CD14-positive monocyte (primary cell): ENCODE data around the gene ANKRD23. TPM values are rescaled to one million over a fixed set of nuclear protein-coding genes. Genes with fewer than 3 reads are reported as not detected.

ENCODE experiments used
- DNase-seq, 3 donors: peaks; one replicate each; pipeline ENCODE4 v3.0.0-alpha.2; 2011 to 2022
- H2AFZ ChIP-seq: 2 replicates; pipeline ENCODE4 v1.6.0; 2012; ENCODE audit warnings: mild to moderate bottlenecking, low read depth, low read length, inconsistent platforms; ENCODE audit not compliant: insufficient read depth, poor library complexity, severe bottlenecking
- H3K27ac ChIP-seq, 2 donors: 1 replicate in 1 of 2; 2 replicates in 1 of 2; pipeline ENCODE4 v1.5.1; 2012 to 2013; ENCODE audit warnings: low read length in 2 of 2, control low read depth in 1 of 2, inconsistent platforms in 1 of 2, low read depth in 1 of 2, mild to moderate bottlenecking in 1 of 2
- H3K27me3 ChIP-seq, 2 donors: one replicate each; pipeline versions ENCODE4 v1.6.0 to v1.6.1; 2011 to 2013; ENCODE audit warnings: low read length in 2 of 2; ENCODE audit not compliant: control insufficient read depth in 2 of 2, insufficient read depth in 2 of 2
- H3K36me3 ChIP-seq, 2 donors: replicated peaks in 1 of 2; 1 replicate in 1 of 2; 2 replicates in 1 of 2; pipeline versions ENCODE4 v1.5.1 to v1.6.1; 2012 to 2013; ENCODE audit warnings: low read length in 2 of 2, control low read depth in 1 of 2, inconsistent platforms in 1 of 2, mild to moderate bottlenecking in 1 of 2; ENCODE audit not compliant: insufficient read depth in 2 of 2, control insufficient read depth in 1 of 2
- H3K4me1 ChIP-seq, 2 donors: 1 replicate in 1 of 2; 2 replicates in 1 of 2; pipeline versions ENCODE4 v1.5.1 to v1.6.1; 2012 to 2013; ENCODE audit warnings: low read length in 2 of 2, control low read depth in 1 of 2, inconsistent platforms in 1 of 2, mild to moderate bottlenecking in 1 of 2, moderate library complexity in 1 of 2; ENCODE audit not compliant: insufficient read depth in 2 of 2, control insufficient read depth in 1 of 2
- H3K4me2 ChIP-seq: replicated peaks from 2 replicates; pipeline ENCODE3; 2012; ENCODE audit warnings: low read length, moderate library complexity, mild to moderate bottlenecking; ENCODE audit not compliant: poor library complexity, severe bottlenecking; ENCODE audit errors: extremely low read depth
- H3K4me3 ChIP-seq, 3 experiments: fragments of 200-600 bp in 1 of 3; sonication (generic) in 1 of 3; replicated peaks in 1 of 3; 1 replicate in 2 of 3; 2 replicates in 1 of 3; pipeline ENCODE4 v1.5.1; 2011 to 2013; ENCODE audit warnings: low read length in 3 of 3, mild to moderate bottlenecking in 3 of 3, control low read depth in 2 of 3, low read depth in 2 of 3, inconsistent platforms in 1 of 3, moderate library complexity in 1 of 3
- H3K79me2 ChIP-seq: 2 replicates; pipeline ENCODE4 v1.6.0; 2012; ENCODE audit warnings: mild to moderate bottlenecking, control low read depth, inconsistent platforms, low read length, moderate library complexity; ENCODE audit not compliant: insufficient read depth
- H3K9ac ChIP-seq: 2 replicates; pipeline ENCODE4 v1.6.0; 2017; ENCODE audit warnings: low read length, mild to moderate bottlenecking; ENCODE audit not compliant: insufficient read depth, poor library complexity, severe bottlenecking
- H3K9me3 ChIP-seq, 2 donors: replicated peaks in 1 of 2; 1 replicate in 1 of 2; 2 replicates in 1 of 2; pipeline versions ENCODE4 v1.5.1 to v1.6.1; 2012 to 2013; ENCODE audit warnings: low read length in 2 of 2, control low read depth in 1 of 2; ENCODE audit not compliant: control insufficient read depth in 1 of 2, insufficient read depth in 1 of 2
- H4K20me1 ChIP-seq: 2 replicates; pipeline ENCODE4 v1.6.0; 2012; ENCODE audit warnings: mild to moderate bottlenecking, low read length, control low read depth, moderate library complexity; ENCODE audit not compliant: insufficient read depth
- H3K27ac Mint-ChIP-seq, 7 donors: one replicate each; pipeline ENCODE4 v1.8.0; 2020; ENCODE audit warnings: mild to moderate bottlenecking in 7 of 7, mixed read lengths in 7 of 7, moderate library complexity in 6 of 7, inconsistent platforms in 2 of 7
- H3K27me3 Mint-ChIP-seq, 3 donors: one replicate each; pipeline ENCODE4 v1.8.0; 2021 to 2022; ENCODE audit warnings: low read depth in 3 of 3, mild to moderate bottlenecking in 3 of 3, mixed read lengths in 3 of 3, moderate library complexity in 3 of 3, inconsistent platforms in 1 of 3
- H3K36me3 Mint-ChIP-seq, 2 donors: one replicate each; pipeline ENCODE4 v1.8.0; 2020; ENCODE audit warnings: mixed read lengths in 2 of 2, inconsistent platforms in 1 of 2, mild to moderate bottlenecking in 1 of 2
- H3K4me1 Mint-ChIP-seq: one replicate; pipeline ENCODE4 v1.8.0; 2020; ENCODE audit warnings: mild to moderate bottlenecking, mixed read lengths
- H3K4me3 Mint-ChIP-seq, 2 donors: one replicate each; pipeline ENCODE4 v1.8.0; 2020; ENCODE audit warnings: mild to moderate bottlenecking in 2 of 2, mixed read lengths in 2 of 2, moderate library complexity in 1 of 2
- H3K9me3 Mint-ChIP-seq, 7 donors: one replicate each; pipeline ENCODE4 v1.8.0; 2020 to 2022; ENCODE audit warnings: mixed read lengths in 7 of 7, mild to moderate bottlenecking in 6 of 7, moderate library complexity in 6 of 7, inconsistent platforms in 2 of 7
- CTCF ChIP-seq: fragments of 200-600 bp; IDR thresholded peaks from one replicate; pipeline ENCODE4 v1.8.0; 2022; ENCODE audit warnings: antibody characterized with exemption, mild to moderate bottlenecking
- WGBS: methylation state at CpG from one replicate; pipeline ENCODE4 v1.1.5; 2013; ENCODE audit warnings: missing lambda C conversion rate; ENCODE audit not compliant: insufficient coverage; 5-methylcytosine and 5-hydroxymethylcytosine counted together
- intact Hi-C, 2 donors: fragments of 100-400 bp; cut with micrococcal nuclease; formaldehyde crosslinking; loops; one replicate each; pipeline versions ENCODE4 v1.15.0 to v1.15.1; 2023
- polyA plus RNA-seq, 3 donors: library from polyadenylated mRNA; depleted of rRNA in 1 of 3; unstranded in 2 of 3; stranded (reverse) in 1 of 3; fragments of 300-500 nt in 2 of 3; fragments of >200 nt in 1 of 3; fragmentation: Illumina TruSeq in 2 of 3; gene quantifications; 1 replicate in 2 of 3; 2 replicates in 1 of 3; pipeline ENCODE4 v1.2.3, GENCODE V29; 2012 to 2021

The ANKRD23 gene
- polyA plus RNA-seq, 3 donors, result 1.4 TPM; not detected in 2

GRCh38 chr2:96821113-96821675 lies 22.6 kb downstream of the ANKRD23 start:
- H3K9me3 ChIP-seq, result no peaks in the 10 kb centered on the region
- peaks cover 17 to 26% of the 10 kb centered on the region in 2 donors for H3K4me1 ChIP-seq
- Mint-ChIP-seq H3K27ac (peak overlapping the region in 2 of 7 donors; percentile 5 to 21), H3K27me3 (peaks cover 6 to 13% (median 8%) of the 10 kb centered on the region in 3 donors), H3K4me3 (no peak overlapping the region), H3K36me3 (peaks cover 52 to 60% of the 10 kb centered on the region in 2 donors), H3K4me1 (peaks cover 43% of the 10 kb centered on the region), H3K9me3 (no peaks in the 10 kb centered on the region)
- H4K20me1 ChIP-seq, result peaks cover 76% of the 10 kb centered on the region
- no peak overlapping the region for H3K27ac ChIP-seq
- TF ChIP-seq CTCF, result no peak
- 100% methylated on average over 2 of the region's 11 CpGs for WGBS
- H2AFZ ChIP-seq, result no peak overlapping the region
- no peaks in the 10 kb centered on the region for H3K27me3 ChIP-seq
- H3K9ac ChIP-seq, result no peak overlapping the region
- peaks cover 25% of the 10 kb centered on the region for H3K79me2 ChIP-seq
- no peak overlapping the region for H3K4me3 ChIP-seq
- DNase-seq, result no peak
- peaks cover 24 to 55% of the 10 kb centered on the region in 2 donors for H3K36me3 ChIP-seq
- intact Hi-C loops, result no loop called here
- no peak overlapping the region for H3K4me2 ChIP-seq

GRCh38 chr2:96819876-96820511 lies 23.8 kb downstream of the ANKRD23 start:
- H3K36me3 Mint-ChIP-seq, result peaks cover 42 to 50% of the 10 kb centered on the region in 2 donors
- no peak overlapping the region for H3K9ac ChIP-seq
- peaks cover 6 to 13% (median 8%) of the 10 kb centered on the region in 3 donors for H3K27me3 Mint-ChIP-seq
- no peak overlapping the region for H2AFZ ChIP-seq
- H3K4me2 ChIP-seq, result no peak overlapping the region
- no peak for DNase-seq
- intact Hi-C loops, result loop anchor here (5.0 to 10.0 kb wide), 3 partner anchors 37 to 58 kb away; partner anchors contain the start of genes ANKRD39 (in 2 of the 2) and CNNM4 (in 2 of the 2)
- H3K4me1 ChIP-seq, result peaks cover 22 to 33% of the 10 kb centered on the region in 2 donors
- H3K9me3 ChIP-seq, result no peaks in the 10 kb centered on the region
- H3K9me3 Mint-ChIP-seq, result no peaks in the 10 kb centered on the region
- H3K27ac Mint-ChIP-seq, result no peak overlapping the region
- peaks cover 76% of the 10 kb centered on the region for H4K20me1 ChIP-seq
- H3K27me3 ChIP-seq, result no peaks in the 10 kb centered on the region
- H3K4me1 Mint-ChIP-seq, result peaks cover 50% of the 10 kb centered on the region
- no peak for TF ChIP-seq CTCF
- H3K4me3 Mint-ChIP-seq, result no peak overlapping the region
- no peak overlapping the region for H3K27ac ChIP-seq
- peaks cover 25% of the 10 kb centered on the region for H3K79me2 ChIP-seq
- no peak overlapping the region for H3K4me3 ChIP-seq
- 98% methylated on average over 12 of the region's 12 CpGs for WGBS
- peaks cover 13 to 45% of the 10 kb centered on the region in 2 donors for H3K36me3 ChIP-seq
